Activated effector memory CD4-positive, alpha-beta T cell treated with Interleukin-2 at 50 U/mL for 16 hours (primary cell): ENCODE data around the gene CRIP2.
A peak's percentile ranks its signal among the peaks of the same experiment; 100 is the strongest.

Experiments used
- DNase-seq: peaks from one replicate; pipeline ENCODE4 v3.0.0-alpha.2; 2020

CRIP2 gene

DNA sequence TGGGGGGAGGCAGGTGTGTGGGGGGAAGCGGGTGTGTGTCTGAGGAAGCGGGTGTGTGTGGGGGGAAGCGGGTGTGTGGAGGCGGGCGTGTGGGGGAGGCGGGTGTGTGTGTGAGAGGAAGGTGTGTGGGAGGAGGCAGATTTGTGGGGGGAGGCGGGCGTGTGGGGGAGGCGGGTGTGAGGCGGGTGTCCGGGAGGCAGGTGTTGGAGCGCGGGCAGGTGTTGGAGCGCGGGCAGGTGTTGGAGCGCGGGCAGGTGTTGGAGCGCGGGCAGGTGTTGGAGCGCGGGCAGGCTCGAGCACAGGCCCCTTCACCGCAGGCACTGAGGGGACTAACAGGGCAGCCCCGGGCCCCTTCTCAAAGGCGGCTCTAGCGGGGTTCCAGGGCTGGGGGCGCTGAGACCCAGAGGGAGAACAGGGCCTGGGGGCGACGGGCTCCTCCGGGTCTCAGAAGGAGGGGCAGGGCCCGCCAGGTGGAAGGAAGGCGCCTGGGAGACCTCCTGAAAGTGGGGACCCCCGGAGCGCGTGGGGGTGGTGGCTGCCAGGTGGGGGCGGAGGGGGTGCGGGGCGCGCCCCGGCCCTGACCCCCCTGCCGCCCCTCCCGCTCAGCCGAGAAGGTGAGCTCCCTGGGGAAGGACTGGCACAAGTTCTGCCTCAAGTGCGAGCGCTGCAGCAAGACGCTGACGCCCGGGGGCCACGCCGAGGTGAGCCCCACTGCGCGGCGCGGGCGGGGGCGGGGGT lies 3.2 kb downstream of the CRIP2 start:
- peak; percentile 48 for DNase-seq

DNA sequence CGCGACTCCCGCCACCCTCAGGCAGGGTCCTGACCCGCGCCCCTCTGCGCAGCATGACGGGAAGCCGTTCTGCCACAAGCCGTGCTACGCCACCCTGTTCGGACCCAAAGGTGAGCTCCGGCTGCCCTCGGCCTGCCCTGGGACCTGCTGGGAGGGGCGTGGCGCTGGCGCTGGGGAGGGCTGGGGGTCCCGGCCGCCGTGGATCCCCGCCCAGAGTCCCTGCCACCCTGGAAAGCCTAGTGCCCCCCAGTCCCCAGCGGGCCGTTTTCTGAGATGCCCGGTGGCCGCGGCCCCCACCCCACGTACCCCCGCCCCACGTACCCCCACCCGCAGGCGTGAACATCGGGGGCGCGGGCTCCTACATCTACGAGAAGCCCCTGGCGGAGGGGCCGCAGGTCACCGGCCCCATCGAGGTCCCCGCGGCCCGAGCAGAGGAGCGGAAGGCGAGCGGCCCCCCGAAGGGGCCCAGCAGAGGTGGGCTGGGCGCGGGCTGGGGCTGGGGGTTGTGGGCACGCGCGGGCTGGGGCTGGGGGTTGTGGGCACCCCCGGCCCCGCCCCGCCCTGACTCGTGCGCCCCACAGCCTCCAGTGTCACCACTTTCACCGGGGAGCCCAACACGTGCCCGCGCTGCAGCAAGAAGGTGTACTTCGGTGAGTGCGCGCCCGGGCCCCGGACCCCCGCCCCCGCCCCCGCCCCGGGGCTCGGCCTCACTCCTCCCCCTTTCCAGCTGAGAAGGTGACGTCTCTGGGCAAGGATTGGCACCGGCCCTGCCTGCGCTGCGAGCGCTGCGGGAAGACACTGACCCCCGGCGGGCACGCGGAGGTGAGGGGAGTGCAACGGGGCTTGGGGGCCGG lies 4.0 kb downstream of the CRIP2 start:
- DNase-seq = no peak

DNA sequence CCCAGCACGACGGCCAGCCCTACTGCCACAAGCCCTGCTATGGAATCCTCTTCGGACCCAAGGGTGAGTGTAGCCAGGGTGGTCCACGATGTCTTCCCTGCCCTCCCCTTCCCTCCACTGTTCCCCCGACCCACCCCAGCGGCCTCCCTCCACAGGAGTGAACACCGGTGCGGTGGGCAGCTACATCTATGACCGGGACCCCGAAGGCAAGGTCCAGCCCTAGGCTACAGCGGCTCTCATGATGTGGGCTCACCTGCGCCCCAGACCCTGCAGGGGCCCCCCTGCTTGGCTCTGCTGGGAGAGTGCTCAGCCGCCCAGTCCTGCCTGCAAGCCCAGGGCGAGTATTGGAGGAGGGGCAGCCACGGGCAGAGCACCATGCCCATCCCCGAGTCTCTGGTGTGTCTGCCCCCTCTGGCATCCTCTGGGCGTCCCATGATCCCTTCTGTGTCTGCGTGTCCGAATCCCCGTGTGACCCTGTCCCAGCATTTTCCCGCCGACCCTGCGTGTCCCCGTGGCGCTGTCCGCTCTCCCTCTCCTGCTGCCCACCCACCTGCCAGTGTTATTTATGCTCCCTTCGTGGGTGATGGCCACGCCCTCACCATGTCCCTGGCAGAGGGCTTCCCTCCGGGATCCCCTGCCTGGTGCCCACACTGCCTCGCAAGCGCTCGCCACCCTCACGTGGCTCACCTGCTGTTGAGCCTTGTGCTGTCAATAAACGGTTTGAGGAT lies 5.0 kb downstream of the CRIP2 start:
- no peak for DNase-seq

GRCh38 chr14:105480199-105480746 lies 5.7 kb downstream of the CRIP2 start:
- DNase-seq = no peak

DNA sequence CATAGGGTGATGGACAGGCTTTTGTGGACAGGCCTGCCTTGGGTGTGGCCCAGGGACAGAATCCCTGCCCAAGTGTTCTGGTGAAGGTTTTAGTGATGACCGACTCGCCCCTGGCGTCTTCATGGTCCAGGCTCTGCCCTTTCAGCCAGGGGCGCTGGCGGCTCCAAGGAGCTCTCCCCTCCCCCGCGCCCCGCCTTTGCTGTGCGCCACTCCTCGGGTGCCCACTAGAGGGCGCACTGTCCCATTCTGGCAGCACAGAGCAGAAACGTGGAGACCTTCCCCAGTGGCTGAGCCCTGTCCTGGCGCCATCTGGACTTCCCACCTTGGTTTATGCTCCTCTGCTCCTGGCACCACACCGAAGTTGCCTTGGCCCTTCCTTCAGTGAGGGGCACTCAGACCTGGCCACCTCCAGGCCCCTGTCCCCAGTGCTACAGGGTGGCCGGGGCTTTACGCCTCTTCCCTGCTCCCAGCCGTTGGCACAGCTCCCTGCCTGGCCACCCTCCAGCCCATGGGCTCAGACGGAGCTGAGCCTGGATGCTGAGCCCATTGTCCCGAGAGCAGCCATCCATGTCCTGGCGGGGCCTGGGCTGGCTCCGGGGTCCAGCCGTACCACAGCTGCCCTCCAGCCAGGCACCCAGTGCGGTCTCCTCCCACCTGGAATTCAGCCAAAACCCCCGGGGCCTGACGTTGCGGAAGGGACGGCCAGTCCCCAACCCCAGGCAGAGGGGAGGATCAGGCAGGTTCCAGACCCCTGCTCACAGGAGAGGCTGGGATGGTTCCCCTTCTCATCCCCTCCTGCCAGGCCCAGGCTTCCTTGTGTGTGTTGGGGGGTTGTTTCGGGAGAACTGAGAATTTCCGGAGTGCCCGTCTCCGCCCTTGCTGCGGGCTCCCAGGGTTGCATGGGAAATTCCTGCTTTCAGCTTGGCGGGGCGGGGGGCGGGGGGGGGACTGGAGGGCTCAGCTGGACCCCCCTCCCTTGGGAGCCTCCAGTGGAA lies 6.5 kb downstream of the CRIP2 start:
- DNase-seq = peak; percentile 81

DNA sequence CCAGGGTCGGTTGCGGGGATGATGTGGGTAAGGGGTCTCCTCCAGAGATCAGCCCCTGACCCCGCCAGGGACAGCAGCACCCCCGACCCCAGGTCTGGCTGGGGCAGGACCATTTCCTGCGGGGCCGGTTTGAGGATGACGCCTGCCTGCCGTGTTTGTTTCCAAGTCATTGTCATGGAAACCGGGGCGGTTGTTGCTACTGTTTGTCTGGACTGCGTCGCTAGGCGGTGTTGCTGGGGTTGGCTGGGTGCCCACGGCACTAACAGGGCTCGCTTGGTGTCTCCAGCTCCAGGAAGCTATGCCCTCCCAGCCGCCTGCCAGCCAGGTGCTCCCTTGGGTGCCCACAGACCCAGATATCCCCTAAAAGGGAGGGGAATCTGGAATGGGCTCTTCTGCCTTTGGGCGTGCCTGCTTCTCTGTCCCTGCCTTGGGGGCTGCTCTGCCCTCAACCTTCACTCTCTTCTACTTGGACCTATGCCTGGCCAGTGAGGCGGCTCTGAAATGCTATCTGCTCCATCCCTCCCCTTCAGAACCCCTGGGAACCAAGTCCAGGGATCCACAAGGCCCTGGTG lies 7.4 kb downstream of the CRIP2 start:
- DNase-seq = peak; percentile 89

- DNase-seq = no peak
Measured at GRCh38 chr14:105482486-105483110, 8.0 kb downstream of the CRIP2 start.

GRCh38 chr14:105483300-105484068 lies 8.9 kb downstream of the CRIP2 start:
- DNase-seq = no peak

- DNase-seq = peak; percentile 49
Measured at GRCh38 chr14:105484069-105484996, 9.7 kb downstream of the CRIP2 start.

- no peak for DNase-seq
Measured at GRCh38 chr14:105484997-105485393, 10.4 kb downstream of the CRIP2 start.

- DNase-seq = peak; percentile 49
Measured at GRCh38 chr14:105485739-105486162, 11.1 kb downstream of the CRIP2 start.

DNA sequence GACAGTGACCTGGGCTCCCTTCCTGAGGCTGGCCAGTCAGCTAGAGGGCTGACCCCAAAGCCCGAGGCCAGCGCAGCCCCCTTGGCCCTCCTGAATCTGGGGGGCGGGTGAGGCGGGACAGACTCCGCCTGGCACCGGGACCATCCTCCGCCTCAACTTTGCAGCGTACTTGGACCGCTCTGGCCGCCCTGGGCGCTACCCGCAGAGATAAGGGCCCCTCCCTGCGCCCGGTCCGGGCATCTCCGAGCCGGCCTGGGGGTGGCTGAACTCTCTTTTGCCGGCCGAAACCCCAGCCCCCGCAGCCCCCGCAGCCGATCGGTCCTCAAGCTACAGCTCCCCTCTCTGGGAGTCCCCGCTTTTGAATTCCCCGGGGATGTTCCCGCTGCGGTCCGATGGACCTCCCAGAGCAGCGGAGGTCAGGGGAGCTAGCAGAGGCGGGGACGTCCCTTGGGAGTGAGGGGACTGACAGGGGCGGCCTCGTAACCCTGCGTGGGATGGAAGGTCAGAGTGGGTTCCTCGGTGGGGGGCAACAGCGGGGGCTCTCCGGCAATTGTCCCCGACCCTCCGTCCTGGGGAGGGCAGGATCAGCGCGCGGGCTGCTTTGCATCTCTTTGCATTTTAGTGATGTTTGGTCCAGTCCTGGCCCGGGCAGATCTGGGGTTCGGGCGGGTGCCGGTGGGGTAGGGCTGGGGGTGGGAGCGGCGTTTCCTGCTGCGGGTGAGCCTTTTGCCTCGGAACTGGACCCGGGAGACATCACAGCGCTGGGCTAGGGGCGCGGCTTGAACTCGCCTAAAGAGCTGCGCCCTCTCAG lies 11.7 kb downstream of the CRIP2 start, which contains the start of gene CRIP1:
CRIP1 (plus strand) TSS at position 724 of the 811 bp plus-strand sequence. CDS start 374 bp downstream, outside the sequence.
- no peak for DNase-seq

DNA sequence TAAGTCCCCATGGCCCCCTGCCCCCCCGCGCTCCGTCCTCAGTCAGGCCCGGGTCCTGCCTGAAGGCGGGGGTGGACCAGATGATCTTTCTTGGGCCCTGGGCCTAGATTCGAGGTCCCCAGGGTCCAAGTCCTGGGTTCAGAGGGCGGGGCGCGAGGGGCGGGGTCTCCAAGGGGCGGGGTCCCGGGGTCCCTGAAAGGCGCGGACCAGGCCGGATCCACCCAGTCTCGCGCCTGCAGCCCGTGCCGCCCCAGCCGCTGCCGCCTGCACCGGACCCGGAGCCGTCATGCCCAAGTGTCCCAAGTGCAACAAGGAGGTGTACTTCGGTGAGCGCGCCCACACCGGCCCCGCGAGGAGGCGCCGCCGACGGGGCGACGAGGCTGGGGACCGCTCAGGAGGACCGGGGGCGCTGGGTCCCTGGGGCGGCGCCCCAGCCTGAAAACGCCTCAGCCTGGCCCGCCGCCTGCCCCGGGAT lies 12.4 kb downstream of the CRIP2 start:
- DNase-seq = peak; percentile 42

DNA sequence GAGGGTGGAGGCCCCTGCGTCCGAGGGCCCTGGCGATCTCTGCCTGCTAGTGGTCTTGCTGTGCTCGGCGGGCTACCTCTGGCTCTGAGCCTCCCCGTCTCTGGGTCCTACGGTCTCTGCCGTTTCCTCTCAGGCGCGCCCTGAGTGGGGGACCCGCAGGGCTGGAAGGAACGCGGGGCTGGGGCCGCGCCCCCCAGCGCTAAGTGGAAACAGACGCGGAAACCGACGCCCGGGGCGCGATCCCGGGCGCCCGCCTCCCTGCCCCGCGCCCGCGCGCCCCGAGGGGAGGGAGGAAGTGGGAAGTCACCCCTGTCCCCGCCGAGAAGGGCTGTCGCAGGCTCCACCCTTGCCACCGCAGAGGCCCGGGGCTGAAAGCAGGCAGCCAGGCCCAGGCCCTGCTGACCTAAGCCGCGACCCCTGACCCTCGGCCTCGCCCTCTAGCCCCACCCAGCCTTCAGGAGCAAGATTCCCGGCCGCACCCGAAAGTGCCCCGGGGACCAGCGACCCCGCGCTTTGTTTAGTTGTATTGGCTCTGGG lies 12.9 kb downstream of the CRIP2 start:
- DNase-seq = peak; percentile 69

DNA sequence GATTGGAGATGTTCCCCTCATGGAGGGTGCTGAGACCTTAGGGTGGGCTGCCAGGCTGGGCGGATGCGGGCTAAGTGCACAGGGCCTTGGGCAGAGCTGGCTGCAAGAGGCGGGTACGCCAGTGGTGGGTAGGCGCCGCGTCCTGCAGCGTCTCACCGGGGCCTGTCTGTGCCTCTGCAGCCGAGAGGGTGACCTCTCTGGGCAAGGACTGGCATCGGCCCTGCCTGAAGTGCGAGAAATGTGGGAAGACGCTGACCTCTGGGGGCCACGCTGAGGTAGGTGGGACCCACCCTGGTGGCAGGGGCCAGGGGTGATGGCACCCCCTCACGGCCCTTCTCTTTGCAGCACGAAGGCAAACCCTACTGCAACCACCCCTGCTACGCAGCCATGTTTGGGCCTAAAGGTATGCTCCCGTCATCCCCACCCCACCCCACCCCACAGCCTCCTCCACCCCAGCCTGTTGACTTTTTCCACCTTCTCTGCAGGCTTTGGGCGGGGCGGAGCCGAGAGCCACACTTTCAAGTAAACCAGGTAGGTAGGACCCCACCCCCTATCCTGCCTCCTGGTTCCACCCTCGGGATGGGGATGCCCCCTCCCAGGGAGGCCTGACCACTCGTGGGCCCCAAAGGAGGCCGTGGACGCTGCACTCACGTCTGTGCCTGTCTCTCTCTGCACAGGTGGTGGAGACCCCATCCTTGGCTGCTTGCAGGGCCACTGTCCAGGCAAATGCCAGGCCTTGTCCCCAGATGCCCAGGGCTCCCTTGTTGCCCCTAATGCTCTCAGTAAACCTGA lies 13.6 kb downstream of the CRIP2 start:
- DNase-seq = peak; percentile 27

GRCh38 chr14:105488781-105489541 lies 14.3 kb downstream of the CRIP2 start:
- DNase-seq = no peak
